Endothelial cell of umbilical vein (primary cell): ENCODE data around the gene CEP128. TPM values are rescaled to one million over a fixed set of nuclear protein-coding genes. Genes with fewer than 3 reads are reported as not detected.

Experiments used
- BruUV-seq: library from RNA; stranded (reverse); fragments of 400-500 nt; replicated peaks from 2 replicates; lab custom pipeline; 2021; lab: Mats Ljungman, UMichigan
- CTCF ChIA-PET: fragments of 300-600, 350-600 bp; sonication (Branson Sonifier 250); formaldehyde crosslinking; loops from one replicate; lab custom pipeline; 2021; ENCODE audit warnings: antibody characterized with exemption, inconsistent platforms; lab: Charles Lee
- POLR2A ChIA-PET: fragments of 300-600, 350-600 bp; sonication (Branson Sonifier 250); formaldehyde crosslinking; loops from one replicate; lab custom pipeline; 2021; ENCODE audit warnings: antibody characterized with exemption, inconsistent platforms; lab: Charles Lee
- DNase-seq: peaks from one replicate; pipeline ENCODE4 v3.0.0-alpha.2; 2011; ENCODE audit warnings: low read depth, low spot score
- FAIRE-seq: peaks from 2 replicates; lab custom pipeline; 2011; peaks lifted over from hg19 to GRCh38; lab: Jason Lieb, UNC
- H2AFZ ChIP-seq: 2 replicates; pipeline ENCODE4 v1.6.0; 2012; ENCODE audit warnings: low read depth, low read length, control low read depth, inconsistent platforms
- H3K27ac ChIP-seq: 2 replicates; pipeline ENCODE4 v1.5.1; 2011; ENCODE audit warnings: low read depth, mild to moderate bottlenecking, control low read depth, low read length, moderate library complexity; ENCODE audit not compliant: insufficient read depth
- H3K27me3 ChIP-seq, 2 experiments: 2 replicates each; pipeline versions ENCODE4 v1.6.0 to v1.6.1; 2011; ENCODE audit warnings: low read length in 2 of 2, mixed read lengths in 1 of 2; ENCODE audit not compliant: control insufficient read depth in 2 of 2, insufficient read depth in 2 of 2
- H3K36me3 ChIP-seq, 2 experiments: 2 replicates in 1 of 2; 3 replicates in 1 of 2; pipeline ENCODE4 v1.5.1; 2011; ENCODE audit warnings: low read length in 2 of 2, mild to moderate bottlenecking in 1 of 2, moderate library complexity in 1 of 2; ENCODE audit not compliant: control insufficient read depth in 2 of 2, insufficient read depth in 2 of 2; ENCODE audit errors: extremely low read depth in 1 of 2
- H3K4me1 ChIP-seq: 3 replicates; pipeline ENCODE4 v1.5.1; 2011; ENCODE audit warnings: mild to moderate bottlenecking, low read length; ENCODE audit not compliant: control insufficient read depth, insufficient read depth; ENCODE audit errors: extremely low read depth
- H3K4me2 ChIP-seq: 2 replicates; pipeline ENCODE4 v1.6.1; 2011; ENCODE audit warnings: low read length, control low read depth, mixed read lengths; ENCODE audit not compliant: insufficient read depth
- H3K4me3 ChIP-seq, 3 experiments: fragments of 200-600 bp in 1 of 3; sonication (generic), shearing (Covaris generic) in 1 of 3; replicated peaks in 1 of 3; 2 replicates each; pipeline ENCODE4 v1.5.1; 2011 to 2016; ENCODE audit warnings: control low read depth in 3 of 3, low read length in 3 of 3, mild to moderate bottlenecking in 2 of 3, inconsistent platforms in 1 of 3, low read depth in 1 of 3, moderate library complexity in 1 of 3; ENCODE audit not compliant: insufficient read depth in 1 of 3
- H3K79me2 ChIP-seq: 2 replicates; pipeline ENCODE4 v1.6.0; 2012; ENCODE audit warnings: low read length, inconsistent platforms; ENCODE audit not compliant: control insufficient read depth, insufficient read depth
- H3K9ac ChIP-seq: replicated peaks from 2 replicates; pipeline ENCODE3; 2011; ENCODE audit warnings: low read length, control low read depth; ENCODE audit not compliant: insufficient read depth; ENCODE audit errors: extremely low read depth
- H3K9me1 ChIP-seq: replicated peaks from 3 replicates; pipeline ENCODE4 v1.6.0; 2011; ENCODE audit warnings: mild to moderate bottlenecking, low read length; ENCODE audit not compliant: control insufficient read depth, insufficient read depth; ENCODE audit errors: extremely low read depth
- H3K9me3 ChIP-seq: replicated peaks from 2 replicates; pipeline ENCODE4 v1.5.1; 2012; ENCODE audit warnings: low read length, inconsistent platforms; ENCODE audit not compliant: control insufficient read depth, insufficient read depth
- H4K20me1 ChIP-seq: replicated peaks from 2 replicates; pipeline ENCODE3; 2011; ENCODE audit warnings: mild to moderate bottlenecking, low read length; ENCODE audit not compliant: control insufficient read depth, insufficient read depth; ENCODE audit errors: extremely low read depth
- CTCF ChIP-seq, 2 donors: IDR thresholded peaks; 1 replicate in 1 of 2; 2 replicates in 1 of 2; pipeline ENCODE4 v1.5.1; 2011; ENCODE audit warnings: low read length in 2 of 2, mild to moderate bottlenecking in 2 of 2, moderate library complexity in 2 of 2, control low read depth in 1 of 2, inconsistent platforms in 1 of 2, low read depth in 1 of 2; ENCODE audit not compliant: insufficient read depth in 1 of 2; ENCODE audit errors: extremely low read depth in 1 of 2
- EZH2 ChIP-seq: IDR thresholded peaks from 2 replicates; pipeline ENCODE4 v1.6.1; 2012; ENCODE audit warnings: borderline replicate concordance, low read depth, mild to moderate bottlenecking, moderate library complexity, low read length, inconsistent platforms; ENCODE audit not compliant: severe bottlenecking
- FOS ChIP-seq: IDR thresholded peaks from 2 replicates; pipeline ENCODE4 v1.6.1; 2011; ENCODE audit warnings: mild to moderate bottlenecking, low read length, moderate library complexity, borderline replicate concordance; ENCODE audit not compliant: insufficient read depth
- GATA2 ChIP-seq: IDR thresholded peaks from 2 replicates; pipeline ENCODE4 v1.7.0; 2011; ENCODE audit warnings: low read depth, mild to moderate bottlenecking, moderate library complexity, mixed read lengths, low read length; ENCODE audit not compliant: insufficient read length, insufficient read depth
- JUN ChIP-seq: IDR thresholded peaks from 2 replicates; pipeline ENCODE4 v1.6.1; 2011; ENCODE audit warnings: borderline replicate concordance, low read depth; ENCODE audit not compliant: insufficient read length, insufficient read depth
- MAX ChIP-seq: IDR thresholded peaks from 2 replicates; pipeline ENCODE4 v1.6.1; 2011; ENCODE audit not compliant: insufficient read depth, insufficient read length
- MYC ChIP-seq: IDR thresholded peaks from one replicate; pipeline ENCODE4 v1.6.1; 2011; ENCODE audit warnings: mild to moderate bottlenecking, low read depth, low read length
- POLR2A ChIP-seq: IDR thresholded peaks from 2 replicates; pipeline ENCODE4 v1.6.1; 2012; ENCODE audit warnings: low read depth, mild to moderate bottlenecking, control low read depth, low read length
- POLR2AphosphoS5 ChIP-seq: IDR thresholded peaks from 2 replicates; pipeline ENCODE4 v1.6.1; 2012; ENCODE audit warnings: low read depth, mild to moderate bottlenecking, control low read depth, low read length, moderate library complexity; ENCODE audit not compliant: insufficient read depth
- dilution Hi-C: fragments of 300-500 bp; cut with MboI; formaldehyde crosslinking; loops from one replicate; pipeline ENCODE4 v1.15.0; 2019; ENCODE audit warnings: low sequenced_read_pairs; ENCODE audit not compliant: extremely low pct_ligation_motif_present
- intact Hi-C: fragments of 100-400 bp; cut with micrococcal nuclease; formaldehyde crosslinking; loops from one replicate; pipeline ENCODE4 v1.10.0; 2022
- polyA plus RNA-seq, 4 experiments: library from polyadenylated mRNA; depleted of rRNA in 3 of 4; stranded (reverse) in 3 of 4; unstranded in 1 of 4; fragments of >200 nt; gene quantifications; 2 replicates each; pipeline versions ENCODE4 v1.2.1 to v1.2.3, GENCODE V29; 2011 to 2012; ENCODE audit warnings: missing spikeins in 1 of 4
- total RNA-seq: library from RNA; stranded (reverse); gene quantifications from 2 replicates; pipeline ENCODE4 v1.2.3, GENCODE V29; 2021

The CEP128 gene
- total and polyA plus RNA-seq, 2 donors (not counting 3 experiments of a cell fraction or from before 2014, with no cell fraction given), result 0.91 to 23.7 TPM

- Histone ChIP-seq H3K4me3 (no peak overlapping the region), H3K36me3 (no peaks in the 10 kb centered on the region), H3K79me2 (no peaks in the 10 kb centered on the region), H3K27me3 (no peaks in the 10 kb centered on the region), H2AFZ (no peak overlapping the region), H3K9me1 (no peaks in the 10 kb centered on the region), H3K9ac (no peak overlapping the region), H3K9me3 (no peaks in the 10 kb centered on the region), H3K4me1 (no peaks in the 10 kb centered on the region), H3K4me2 (no peak overlapping the region), H3K27ac (no peak overlapping the region), H4K20me1 (no peaks in the 10 kb centered on the region)
- FAIRE-seq (no peak), DNase-seq (no peak)
- BruUV-seq, result no TSS peak
- no peak for TF ChIP-seq MYC
- no peak for TF ChIP-seq GATA2
- no peak for TF ChIP-seq JUN
- TF ChIP-seq FOS, result no peak
- TF ChIP-seq POLR2A, result no peak
- no peak for TF ChIP-seq EZH2
- TF ChIP-seq CTCF (IDR thresholded peaks at IDR 0.05; ENCODE audit: extremely low read depth in 1 of 2, insufficient read depth in 1 of 2, low read depth in 1 of 2, low read length in 2 of 2), result no peak
- TF ChIP-seq MAX, result no peak
- TF ChIP-seq POLR2AphosphoS5, result no peak
- dilution Hi-C loops (no loop called here), intact Hi-C loops (no loop called here)
- ChIA-PET CTCF (interaction anchor here (1.1 to 1.6 kb wide), 2 partner anchors 24 to 560 kb away, joined by 3 to 4 read pairs; no protein-coding TSS in a partner anchor), POLR2A (no interaction called here)
These were observed 178.8 kb downstream of the CEP128 start for GRCh38 chr14:80762641-80763228.
